Progenitor cell of endocrine pancreas (in vitro differentiated cells): Measurements from ENCODE around the gene MBNL1. TPM values are rescaled to one million over a fixed set of nuclear protein-coding genes. Genes with fewer than 3 reads are reported as not detected.

Source experiments
- DNase-seq: peaks from one replicate; pipeline ENCODE4 v3.0.0; 2021; ENCODE audit warnings: low spot score; ENCODE audit not compliant: unreplicated experiment
- H3K27ac Mint-ChIP-seq: 2 replicates; pipeline ENCODE4 v1.8.0; 2021; ENCODE audit warnings: mild to moderate bottlenecking, moderate library complexity, mixed read lengths
- H3K27me3 Mint-ChIP-seq: 2 replicates; pipeline ENCODE4 v1.8.0; 2021; ENCODE audit warnings: mixed read lengths
- H3K36me3 Mint-ChIP-seq: 2 replicates; pipeline ENCODE4 v1.8.0; 2022; ENCODE audit warnings: mixed read lengths; ENCODE audit not compliant: insufficient read depth
- H3K4me1 Mint-ChIP-seq: 2 replicates; pipeline ENCODE4 v1.8.0; 2021; ENCODE audit warnings: low read depth, mixed read lengths
- H3K4me3 Mint-ChIP-seq: 2 replicates; pipeline ENCODE4 v1.8.0; 2021; ENCODE audit warnings: low read depth, mild to moderate bottlenecking, moderate library complexity, mixed read lengths
- H3K9me3 Mint-ChIP-seq: 2 replicates; pipeline ENCODE4 v1.8.0; 2021; ENCODE audit warnings: low read depth, mixed read lengths
- CTCF ChIP-seq: fragments of 200-600 bp; sonication (generic); IDR thresholded peaks from one replicate; pipeline ENCODE4 v1.5.0; 2021; ENCODE audit warnings: antibody characterized with exemption, mild to moderate bottlenecking; ENCODE audit not compliant: unreplicated experiment
- total RNA-seq: library from RNA; stranded (reverse); gene quantifications from 2 replicates; pipeline ENCODE4 v1.2.1, GENCODE V29; 2021

Gene MBNL1
- total RNA-seq, 1 donor from 2014 or later = 29.4 TPM

- no peak for DNase-seq
- H3K27ac Mint-ChIP-seq = no peak overlapping the region
- H3K36me3 Mint-ChIP-seq = peaks cover 3% of the 10 kb centered on the region
- no peaks in the 10 kb centered on the region for H3K9me3 Mint-ChIP-seq
- H3K4me3 Mint-ChIP-seq = no peak overlapping the region
- no peak for TF ChIP-seq CTCF
- H3K27me3 Mint-ChIP-seq = no peaks in the 10 kb centered on the region
- no peaks in the 10 kb centered on the region for H3K4me1 Mint-ChIP-seq
Measured at GRCh38 chr3:152454076-152454875, 185.5 kb downstream of the MBNL1 start.

DNA sequence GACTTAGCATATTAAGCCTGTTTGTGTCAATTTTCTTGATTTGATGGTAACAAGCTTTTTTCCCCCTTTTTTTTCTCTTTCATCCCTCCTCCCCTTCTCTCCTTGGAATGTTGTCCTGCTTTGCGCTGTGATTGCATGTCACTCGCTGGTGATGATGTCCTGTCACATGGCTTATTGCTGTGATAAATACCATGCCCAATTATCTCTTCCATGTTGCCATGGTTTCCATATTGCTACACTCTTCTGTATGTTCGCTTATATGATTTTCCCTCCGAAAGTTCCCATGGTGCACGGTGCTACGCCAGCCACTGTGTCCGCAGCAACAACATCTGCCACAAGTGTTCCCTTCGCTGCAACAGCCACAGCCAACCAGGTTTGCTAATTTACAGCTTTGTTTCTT lies 187.3 kb downstream of the MBNL1 start:
- no peak for TF ChIP-seq CTCF
- no peak for DNase-seq
- peaks cover 2% of the 10 kb centered on the region for H3K4me1 Mint-ChIP-seq
- no peak overlapping the region for H3K4me3 Mint-ChIP-seq
- H3K36me3 Mint-ChIP-seq = peaks cover 3% of the 10 kb centered on the region
- no peak overlapping the region for H3K27ac Mint-ChIP-seq
- H3K27me3 Mint-ChIP-seq = no peaks in the 10 kb centered on the region
- no peaks in the 10 kb centered on the region for H3K9me3 Mint-ChIP-seq

- H3K9me3 Mint-ChIP-seq = no peaks in the 10 kb centered on the region
- DNase-seq = no peak
- TF ChIP-seq CTCF = no peak
- no peak overlapping the region for H3K4me3 Mint-ChIP-seq
- H3K27ac Mint-ChIP-seq = no peak overlapping the region
- H3K36me3 Mint-ChIP-seq = peaks cover 1% of the 10 kb centered on the region
- no peaks in the 10 kb centered on the region for H3K27me3 Mint-ChIP-seq
- H3K4me1 Mint-ChIP-seq = peaks cover 2% of the 10 kb centered on the region
Measured at GRCh38 chr3:152457500-152458375, 189.0 kb downstream of the MBNL1 start.

- DNase-seq = no peak
- Mint-ChIP-seq H3K4me1 (peaks cover 2% of the 10 kb centered on the region), H3K9me3 (no peaks in the 10 kb centered on the region), H3K4me3 (no peak overlapping the region), H3K36me3 (peaks cover 1% of the 10 kb centered on the region), H3K27me3 (no peaks in the 10 kb centered on the region), H3K27ac (no peak overlapping the region)
- no peak for TF ChIP-seq CTCF
Measured at GRCh38 chr3:152458376-152459117, 189.8 kb downstream of the MBNL1 start.

- Mint-ChIP-seq H3K27ac (no peak overlapping the region), H3K27me3 (no peaks in the 10 kb centered on the region), H3K9me3 (no peaks in the 10 kb centered on the region), H3K4me1 (peaks cover 2% of the 10 kb centered on the region), H3K4me3 (no peak overlapping the region), H3K36me3 (peaks cover 1% of the 10 kb centered on the region)
- DNase-seq = no peak
- TF ChIP-seq CTCF = no peak
Measured at GRCh38 chr3:152459118-152459515, 190.4 kb downstream of the MBNL1 start.
